Adipocyte (in vitro differentiated cells): ENCODE data around the gene GPR160.

Experiments
- DNase-seq: peaks from one replicate; pipeline ENCODE4 v3.0.0-alpha.2; 2015; ENCODE audit warnings: low read depth
- H3K27me3 ChIP-seq: replicated peaks from 2 replicates; pipeline ENCODE4 v1.7.0; 2013; ENCODE audit warnings: mild to moderate bottlenecking, low read length, moderate library complexity; ENCODE audit not compliant: control insufficient read depth, insufficient read depth
- H3K36me3 ChIP-seq: 2 replicates; pipeline ENCODE4 v1.7.0; 2013; ENCODE audit warnings: low read length, mild to moderate bottlenecking, moderate library complexity; ENCODE audit not compliant: control insufficient read depth, insufficient read depth, severe bottlenecking
- H3K4me1 ChIP-seq: 2 replicates; pipeline ENCODE4 v1.7.0; 2013; ENCODE audit warnings: mild to moderate bottlenecking, low read length, moderate library complexity; ENCODE audit not compliant: control insufficient read depth, insufficient read depth
- H3K4me3 ChIP-seq: 2 replicates; pipeline ENCODE4 v1.7.0; 2013; ENCODE audit warnings: mild to moderate bottlenecking, low read length, moderate library complexity
- H3K9ac ChIP-seq: 2 replicates; pipeline ENCODE4 v1.7.0; 2013; ENCODE audit warnings: mild to moderate bottlenecking, low read length, moderate library complexity
- H3K9me3 ChIP-seq: 2 replicates; pipeline ENCODE4 v1.7.0; 2013; ENCODE audit warnings: mild to moderate bottlenecking, low read length, moderate library complexity; ENCODE audit not compliant: control insufficient read depth

The GPR160 gene

DNA sequence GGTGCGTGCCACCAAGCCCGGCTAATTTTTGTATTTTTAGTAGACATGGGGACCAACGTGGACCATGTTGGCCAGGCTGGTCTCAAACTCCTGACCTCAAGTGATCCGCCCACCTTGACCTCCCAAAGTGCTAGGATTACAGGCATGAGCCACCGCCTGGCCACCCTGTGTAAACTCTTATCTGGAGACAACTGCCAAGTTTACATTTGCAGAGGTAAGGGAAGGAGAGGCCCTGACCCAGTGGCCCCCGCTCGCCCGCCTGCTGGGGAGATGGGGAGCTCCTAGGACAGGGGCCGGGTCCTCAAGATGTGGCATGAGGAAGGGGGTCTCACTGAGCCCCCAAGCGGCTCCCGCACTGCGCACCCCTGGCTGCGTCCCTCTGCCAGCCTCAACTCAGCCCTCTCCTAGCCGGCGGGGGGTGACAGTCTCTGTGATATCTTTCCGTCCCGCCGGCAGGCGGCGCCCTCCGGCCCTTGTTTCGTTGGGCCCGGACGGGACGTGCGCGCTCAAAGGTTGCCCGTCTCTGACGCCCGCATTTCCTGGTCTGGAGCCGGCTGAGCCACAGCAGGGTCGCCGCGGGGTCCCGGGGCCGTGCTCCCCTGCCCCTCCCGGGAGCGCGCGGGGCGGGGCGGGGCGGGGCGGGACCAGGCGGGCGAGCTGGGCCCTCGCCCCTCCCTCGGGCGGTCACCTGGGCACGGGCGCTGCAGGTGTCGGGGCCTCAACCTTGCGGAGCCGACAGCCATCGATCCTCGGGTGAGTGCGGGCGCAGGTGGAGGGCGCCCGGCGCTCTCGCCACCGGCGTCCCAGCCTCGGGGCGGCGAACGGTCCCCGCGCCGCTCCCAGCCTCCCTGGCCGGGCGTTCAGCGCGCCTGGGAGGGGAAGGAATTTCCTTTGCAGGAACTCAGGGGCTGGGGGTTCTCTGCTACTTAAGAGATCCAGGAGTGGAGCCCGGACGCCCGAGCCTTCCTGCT is at the start of gene GPR160:
GPR160 (plus strand) TSS at position 533 of the 971 bp plus-strand sequence. CDS start 45,978 bp downstream, outside the sequence.
- Histone ChIP-seq H3K9ac (no peak within 1 kb of the TSS), H3K9me3 (no peaks in the 10 kb centered on the region), H3K36me3 (no peaks in the 10 kb centered on the region), H3K4me1 (peaks cover 7% of the 10 kb centered on the region), H3K27me3 (peaks cover 47% of the 10 kb centered on the region), H3K4me3 (peak within 1 kb of the TSS; percentile 77)
- DNase-seq, result peak; percentile 75

- DNase-seq, result peak; percentile 30
- H3K36me3 ChIP-seq, result peaks cover 93% of the 10 kb centered on the region
- no peaks in the 10 kb centered on the region for H3K9me3 ChIP-seq
- H3K9ac ChIP-seq, result no peak overlapping the region
- H3K4me3 ChIP-seq, result no peak overlapping the region
- H3K4me1 ChIP-seq, result peaks cover 10% of the 10 kb centered on the region
- no peaks in the 10 kb centered on the region for H3K27me3 ChIP-seq
Measured at GRCh38 chr3:169990431-169990830, 47.4 kb upstream of the GPR160 start.

- DNase-seq, result no peak
- Histone ChIP-seq H3K4me1 (peaks cover 10% of the 10 kb centered on the region), H3K9ac (no peak overlapping the region), H3K27me3 (no peaks in the 10 kb centered on the region), H3K36me3 (peaks cover 92% of the 10 kb centered on the region), H3K4me3 (no peak overlapping the region), H3K9me3 (no peaks in the 10 kb centered on the region)
Measured at GRCh38 chr3:169992156-169992555, 45.6 kb upstream of the GPR160 start.

DNA sequence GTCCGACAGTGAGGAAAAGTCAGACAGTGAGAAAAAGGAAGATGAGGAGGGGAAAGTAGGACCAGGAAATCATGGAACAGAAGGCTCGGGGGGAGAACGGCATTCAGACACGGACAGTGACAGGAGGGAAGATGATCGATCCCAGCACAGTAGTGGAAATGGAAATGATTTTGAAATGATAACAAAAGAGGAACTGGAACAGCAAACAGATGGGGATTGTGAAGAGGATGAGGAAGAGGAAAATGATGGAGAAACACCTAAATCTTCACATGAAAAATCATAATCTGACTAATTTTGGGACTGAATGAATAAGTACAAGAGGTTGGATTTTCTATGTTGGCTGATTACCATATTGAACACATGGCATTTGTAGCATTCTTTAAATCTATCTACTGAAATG is 45.0 kb upstream of the GPR160 start:
- H3K4me3 ChIP-seq, result no peak overlapping the region
- no peaks in the 10 kb centered on the region for H3K9me3 ChIP-seq
- H3K9ac ChIP-seq, result no peak overlapping the region
- H3K36me3 ChIP-seq, result peaks cover 86% of the 10 kb centered on the region
- H3K4me1 ChIP-seq, result peaks cover 10% of the 10 kb centered on the region
- no peak for DNase-seq
- no peaks in the 10 kb centered on the region for H3K27me3 ChIP-seq

- Histone ChIP-seq H3K36me3 (peaks cover 76% of the 10 kb centered on the region), H3K9ac (no peak overlapping the region)
Measured at GRCh38 chr3:169993761-169994160, 44.0 kb upstream of the GPR160 start.

DNA sequence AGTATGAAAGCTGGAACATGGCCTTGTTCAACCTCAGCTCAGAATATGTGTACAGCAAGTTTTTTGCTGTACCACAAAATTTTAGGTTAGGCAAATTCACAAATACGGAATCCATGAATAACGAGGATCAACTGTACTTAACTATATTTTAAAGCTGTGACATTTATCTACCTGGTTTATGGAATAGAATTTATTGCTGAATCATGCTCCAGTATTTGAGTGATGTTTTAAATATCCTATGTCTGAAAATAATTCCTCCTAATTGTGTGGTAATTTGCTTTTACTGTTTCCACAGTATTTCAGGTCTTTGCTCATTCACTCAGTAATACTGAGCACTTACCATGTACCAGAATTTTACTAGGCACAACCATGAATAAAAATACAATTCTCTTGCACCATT is 41.7 kb upstream of the GPR160 start:
- no peak for DNase-seq
- Histone ChIP-seq H3K4me1 (peaks cover 7% of the 10 kb centered on the region), H3K36me3 (peaks cover 55% of the 10 kb centered on the region)

More at GRCh38 chr3:169993761-169994160, 44.0 kb upstream of the GPR160 start:
- peak; percentile 8 for DNase-seq
- Histone ChIP-seq H3K4me1 (peaks cover 10% of the 10 kb centered on the region), H3K4me3 (no peak overlapping the region), H3K9me3 (no peaks in the 10 kb centered on the region), H3K27me3 (no peaks in the 10 kb centered on the region)

DNA sequence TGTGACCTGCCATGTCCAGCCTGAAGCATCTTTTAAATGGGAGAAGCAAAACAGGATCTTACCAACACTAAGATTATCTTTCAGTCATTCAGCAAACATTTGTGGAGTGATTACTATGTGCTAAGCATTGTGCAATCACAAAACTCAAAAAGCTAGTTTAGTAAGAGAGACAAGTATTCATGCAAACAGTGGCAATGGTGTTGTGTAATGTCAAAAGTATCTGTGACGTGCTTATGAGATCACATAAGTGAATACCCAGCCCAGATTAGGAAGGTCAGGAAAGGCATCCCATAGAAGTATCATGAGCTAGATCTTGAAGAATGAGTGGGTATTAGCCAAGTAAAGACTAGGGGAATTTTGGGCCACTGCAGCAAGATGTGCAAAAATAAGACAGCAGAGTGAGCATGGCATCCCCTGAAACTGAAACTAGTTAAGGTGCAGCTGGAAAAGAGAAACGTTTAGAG is 39.1 kb upstream of the GPR160 start:
- peak; percentile 78 for DNase-seq
- Histone ChIP-seq H3K36me3 (peaks cover 31% of the 10 kb centered on the region), H3K27me3 (no peaks in the 10 kb centered on the region), H3K9me3 (no peaks in the 10 kb centered on the region), H3K4me1 (no peaks in the 10 kb centered on the region), H3K9ac (no peak overlapping the region), H3K4me3 (no peak overlapping the region)

More for the DNA sequence above, 41.7 kb upstream of the GPR160 start:
- Histone ChIP-seq H3K27me3 (no peaks in the 10 kb centered on the region), H3K9me3 (no peaks in the 10 kb centered on the region), H3K9ac (no peak overlapping the region), H3K4me3 (no peak overlapping the region)

DNA sequence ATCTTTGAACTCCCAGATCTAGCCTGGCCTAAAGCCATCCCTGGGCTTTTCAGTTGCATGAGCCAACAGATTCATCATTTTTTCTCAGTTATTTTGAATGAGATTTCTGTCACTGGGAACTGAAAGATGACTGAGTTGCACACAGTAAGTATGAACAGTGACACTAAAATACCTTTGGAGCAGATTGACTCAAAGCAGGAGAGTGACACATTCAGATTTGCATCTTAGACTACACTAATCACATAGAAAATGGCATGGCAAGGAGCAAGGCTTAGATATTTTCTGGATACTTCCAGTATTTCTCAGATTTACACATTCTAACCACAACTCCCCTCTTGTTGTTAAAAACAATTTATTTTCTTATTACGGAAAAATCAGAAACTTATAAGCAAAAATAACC is 38.4 kb upstream of the GPR160 start:
- H3K4me1 ChIP-seq, result no peaks in the 10 kb centered on the region
- no peaks in the 10 kb centered on the region for H3K9me3 ChIP-seq
- no peak for DNase-seq
- H3K4me3 ChIP-seq, result no peak overlapping the region
- H3K9ac ChIP-seq, result no peak overlapping the region
- H3K27me3 ChIP-seq, result no peaks in the 10 kb centered on the region
- peaks cover 24% of the 10 kb centered on the region for H3K36me3 ChIP-seq

DNA sequence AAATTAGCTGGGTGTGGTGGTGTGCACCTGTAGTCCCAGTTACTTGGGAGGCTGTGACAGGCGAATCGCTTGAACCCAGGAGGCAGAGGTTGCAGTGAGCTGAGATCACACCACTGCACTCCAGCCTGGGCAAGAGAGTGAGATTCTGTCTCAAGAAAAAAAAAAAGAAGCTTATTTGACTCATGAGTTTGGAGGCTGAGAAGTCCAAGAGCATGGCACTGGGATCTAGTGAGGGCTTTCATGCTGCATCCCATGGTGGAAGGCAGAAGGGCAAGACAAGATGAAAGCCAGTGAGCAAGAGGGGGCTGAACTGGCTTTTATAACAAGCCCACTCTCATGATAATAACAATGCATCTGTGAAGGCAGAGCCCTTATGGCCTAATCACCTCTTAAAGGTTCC is 37.7 kb upstream of the GPR160 start:
- Histone ChIP-seq H3K36me3 (peaks cover 19% of the 10 kb centered on the region), H3K9ac (no peak overlapping the region), H3K4me3 (no peak overlapping the region), H3K27me3 (no peaks in the 10 kb centered on the region), H3K4me1 (no peaks in the 10 kb centered on the region), H3K9me3 (no peaks in the 10 kb centered on the region)
- no peak for DNase-seq

DNA sequence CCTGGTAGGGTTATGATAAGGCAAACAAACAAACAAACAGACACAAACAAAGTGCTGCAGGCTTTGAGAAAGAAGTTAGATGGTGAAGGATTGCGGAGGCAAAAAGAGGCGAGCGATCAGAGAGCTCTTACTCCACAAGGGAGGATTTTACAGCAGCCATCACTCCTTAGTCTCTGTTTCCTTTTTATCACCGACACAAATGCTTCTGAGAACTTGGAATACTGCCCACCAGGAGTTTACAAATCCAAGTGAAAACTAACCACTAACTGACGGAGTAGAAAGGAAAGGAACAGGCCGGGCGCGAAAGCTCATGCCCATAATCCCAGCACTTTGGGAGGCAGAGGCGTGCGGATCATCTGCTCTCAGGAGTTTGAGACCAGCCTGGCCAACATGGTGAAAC is 35.6 kb upstream of the GPR160 start:
- Histone ChIP-seq H3K36me3 (no peaks in the 10 kb centered on the region), H3K4me1 (peaks cover 7% of the 10 kb centered on the region), H3K4me3 (no peak overlapping the region), H3K27me3 (no peaks in the 10 kb centered on the region), H3K9me3 (no peaks in the 10 kb centered on the region), H3K9ac (no peak overlapping the region)
- DNase-seq, result no peak

DNA sequence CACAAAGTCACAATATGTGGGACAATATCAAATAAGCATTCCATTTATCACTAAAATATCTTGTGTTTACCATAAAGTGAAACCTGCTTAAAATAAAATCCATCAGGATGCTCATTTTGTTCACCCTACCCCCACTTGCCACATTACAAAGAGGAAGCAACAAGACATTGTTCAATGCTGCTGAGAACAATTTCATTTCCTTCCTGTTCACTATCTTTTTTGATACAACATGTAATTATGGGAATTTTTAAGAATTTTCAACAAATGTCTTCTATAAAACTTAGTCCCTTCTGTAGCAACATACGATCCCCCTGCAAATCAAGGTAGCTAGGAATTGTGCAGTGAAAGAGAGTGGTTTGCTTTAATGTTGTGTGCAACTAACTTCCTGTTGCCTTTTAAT is 34.9 kb upstream of the GPR160 start:
- Histone ChIP-seq H3K36me3 (no peaks in the 10 kb centered on the region), H3K9ac (no peak overlapping the region), H3K9me3 (no peaks in the 10 kb centered on the region), H3K27me3 (no peaks in the 10 kb centered on the region), H3K4me3 (no peak overlapping the region), H3K4me1 (peaks cover 8% of the 10 kb centered on the region)
- DNase-seq, result no peak
